K562 (cell line): ENCODE measurements around the gene ZBTB9. TPM values are rescaled to one million over a fixed set of nuclear protein-coding genes. Genes with fewer than 3 reads are reported as not detected.

Experiments
- C11orf30 ChIP-seq: fragments of 450-650 bp; IDR thresholded peaks from 2 replicates; pipeline ENCODE4 v1.6.1; 2016; ENCODE audit warnings: low read depth, mild to moderate bottlenecking
- CBFB ChIP-seq: sonication (generic); formaldehyde crosslinking; IDR thresholded peaks from 2 replicates; pipeline ENCODE4 v1.4.0; 2020; ENCODE audit warnings: mild to moderate bottlenecking, missing genetic modification reagents
- CHCHD3 ChIP-seq: fragments of 250-450 bp; sonication (Bioruptor Pico); IDR thresholded peaks from 2 replicates; pipeline ENCODE4 v2.1.2; 2022; ENCODE audit warnings: mild to moderate bottlenecking
- FOXJ2 ChIP-seq: fragments of 200-800 bp; sonication (Bioruptor generic); IDR thresholded peaks from 2 replicates; pipeline ENCODE4 v1.6.1; 2016; ENCODE audit warnings: missing genetic modification characterization, missing compliant biosample characterization
- ILK ChIP-seq: fragments of 450-650 bp; IDR thresholded peaks from 2 replicates; pipeline ENCODE4 v1.6.1; 2016; ENCODE audit warnings: missing genetic modification characterization, low read depth, mild to moderate bottlenecking, missing compliant biosample characterization, moderate library complexity, borderline replicate concordance
- PHF8 ChIP-seq: fragments of 200-600 bp; sonication (generic); IDR thresholded peaks from 2 replicates; pipeline ENCODE4 v1.6.1; 2012; ENCODE audit warnings: mixed run types, mild to moderate bottlenecking, inconsistent platforms, low read length, moderate library complexity, borderline replicate concordance
- RBFOX2 ChIP-seq: fragments of 200-400 bp; formaldehyde crosslinking; IDR thresholded peaks from 2 replicates; pipeline ENCODE4 v1.6.1; 2017; ENCODE audit warnings: low read depth, mild to moderate bottlenecking, low read length, moderate library complexity
- SIN3B ChIP-seq: fragments of 450-650 bp; IDR thresholded peaks from 2 replicates; pipeline ENCODE4 v1.6.1; 2017; ENCODE audit warnings: low read depth, mild to moderate bottlenecking, moderate library complexity
- SOX6 ChIP-seq: fragments of 450-650 bp; IDR thresholded peaks from 2 replicates; pipeline ENCODE4 v1.6.1; 2014; ENCODE audit warnings: mild to moderate bottlenecking
- SUPT5H ChIP-seq: fragments of 450-650 bp; IDR thresholded peaks from 2 replicates; pipeline ENCODE4 v1.6.1; 2016
- ZKSCAN1 ChIP-seq: fragments of 150-350 bp; IDR thresholded peaks from 2 replicates; pipeline ENCODE4 v1.6.1; 2016; ENCODE audit warnings: low read depth, low read length
- ZNF518B ChIP-seq: fragments of 250-450 bp; sonication (Bioruptor Pico); IDR thresholded peaks from 2 replicates; pipeline ENCODE4 v1.5.0; 2021; ENCODE audit warnings: mild to moderate bottlenecking, moderate library complexity
- polyA plus RNA-seq, 8 experiments: library from polyadenylated mRNA; depleted of rRNA in 4 of 8; stranded (reverse) in 5 of 8; unstranded in 3 of 8; fragments of >200 nt; fragmentation: Nextera tagmentation in 2 of 8; fragmentation: Illumina TruSeq in 1 of 8; extraction: Ambion mirVana in 2 of 8; extraction: Trizol in 1 of 8; gene quantifications; 2 replicates each; pipeline versions ENCODE4 v1.2.1 to v1.2.3, GENCODE V29; 2011 to 2014; ENCODE audit warnings: inconsistent platforms in 1 of 8, missing spikeins in 1 of 8
- total RNA-seq, 7 experiments: library from RNA; depleted of rRNA in 6 of 7; stranded (reverse); fragments of >200 nt in 6 of 7; fragmentation: Illumina TruSeq in 2 of 7; extraction: Trizol in 2 of 7; gene quantifications; 2 replicates each; pipeline versions ENCODE4 v1.2.1 to v1.2.3, GENCODE V29; 2011 to 2021; ENCODE audit warnings: low replicate concordance in 1 of 7
- TF ChIP-seq, protein P1 (sequence below), 2 experiments: fragments of 450-650 bp in 1 of 2; IDR thresholded peaks; 2 replicates each; pipeline ENCODE4 v1.6.1; 2011 to 2017; ENCODE audit warnings: low read depth in 2 of 2, antibody characterized with exemption in 1 of 2, borderline replicate concordance in 1 of 2, low read length in 1 of 2, mild to moderate bottlenecking in 1 of 2, mixed read lengths in 1 of 2; ENCODE audit not compliant: control insufficient read depth in 1 of 2
- TF ChIP-seq, protein P2 (sequence below): fragments of 450-650 bp; formaldehyde crosslinking; IDR thresholded peaks from 2 replicates; pipeline ENCODE4 v1.4.0; 2022; ENCODE audit warnings: missing genetic modification characterization
- TF ChIP-seq, protein P3 (sequence below): fragments of 250-450 bp; sonication (Bioruptor Pico); IDR thresholded peaks from 2 replicates; pipeline ENCODE4 v1.5.1; 2021; ENCODE audit warnings: mild to moderate bottlenecking
- TF ChIP-seq, protein P4 (sequence below): fragments of 450-650 bp; IDR thresholded peaks from 2 replicates; pipeline ENCODE4 v1.6.1; 2016; ENCODE audit warnings: missing biosample characterization, missing genetic modification characterization

The ZBTB9 gene
- total and polyA plus RNA-seq, 9 of the 15 experiments (the other 6 are each of a cell fraction or from before 2014, with no cell fraction given), result 1.9 to 19.5 (median 10.4) TPM

- TF ChIP-seq, protein P1, sequence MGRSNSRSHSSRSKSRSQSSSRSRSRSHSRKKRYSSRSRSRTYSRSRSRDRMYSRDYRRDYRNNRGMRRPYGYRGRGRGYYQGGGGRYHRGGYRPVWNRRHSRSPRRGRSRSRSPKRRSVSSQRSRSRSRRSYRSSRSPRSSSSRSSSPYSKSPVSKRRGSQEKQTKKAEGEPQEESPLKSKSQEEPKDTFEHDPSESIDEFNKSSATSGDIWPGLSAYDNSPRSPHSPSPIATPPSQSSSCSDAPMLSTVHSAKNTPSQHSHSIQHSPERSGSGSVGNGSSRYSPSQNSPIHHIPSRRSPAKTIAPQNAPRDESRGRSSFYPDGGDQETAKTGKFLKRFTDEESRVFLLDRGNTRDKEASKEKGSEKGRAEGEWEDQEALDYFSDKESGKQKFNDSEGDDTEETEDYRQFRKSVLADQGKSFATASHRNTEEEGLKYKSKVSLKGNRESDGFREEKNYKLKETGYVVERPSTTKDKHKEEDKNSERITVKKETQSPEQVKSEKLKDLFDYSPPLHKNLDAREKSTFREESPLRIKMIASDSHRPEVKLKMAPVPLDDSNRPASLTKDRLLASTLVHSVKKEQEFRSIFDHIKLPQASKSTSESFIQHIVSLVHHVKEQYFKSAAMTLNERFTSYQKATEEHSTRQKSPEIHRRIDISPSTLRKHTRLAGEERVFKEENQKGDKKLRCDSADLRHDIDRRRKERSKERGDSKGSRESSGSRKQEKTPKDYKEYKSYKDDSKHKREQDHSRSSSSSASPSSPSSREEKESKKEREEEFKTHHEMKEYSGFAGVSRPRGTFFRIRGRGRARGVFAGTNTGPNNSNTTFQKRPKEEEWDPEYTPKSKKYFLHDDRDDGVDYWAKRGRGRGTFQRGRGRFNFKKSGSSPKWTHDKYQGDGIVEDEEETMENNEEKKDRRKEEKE (IDR thresholded peaks at IDR 0.05; ENCODE audit: borderline replicate concordance in 1 of 2, control insufficient read depth in 1 of 2, low read depth in 2 of 2, low read length in 1 of 2), result no peak
- TF ChIP-seq, protein P2, sequence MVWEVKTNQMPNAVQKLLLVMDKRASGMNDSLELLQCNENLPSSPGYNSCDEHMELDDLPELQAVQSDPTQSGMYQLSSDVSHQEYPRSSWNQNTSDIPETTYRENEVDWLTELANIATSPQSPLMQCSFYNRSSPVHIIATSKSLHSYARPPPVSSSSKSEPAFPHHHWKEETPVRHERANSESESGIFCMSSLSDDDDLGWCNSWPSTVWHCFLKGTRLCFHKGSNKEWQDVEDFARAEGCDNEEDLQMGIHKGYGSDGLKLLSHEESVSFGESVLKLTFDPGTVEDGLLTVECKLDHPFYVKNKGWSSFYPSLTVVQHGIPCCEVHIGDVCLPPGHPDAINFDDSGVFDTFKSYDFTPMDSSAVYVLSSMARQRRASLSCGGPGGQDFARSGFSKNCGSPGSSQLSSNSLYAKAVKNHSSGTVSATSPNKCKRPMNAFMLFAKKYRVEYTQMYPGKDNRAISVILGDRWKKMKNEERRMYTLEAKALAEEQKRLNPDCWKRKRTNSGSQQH (CRISPR knock-in tag), result peak; percentile 89; the same call in 1 of the 2 replicates
- TF ChIP-seq SOX6, result no peak
- TF ChIP-seq RBFOX2, result no peak
- TF ChIP-seq SUPT5H, result 0 out of 2 replicates have a peak, but pooled peaks have one; percentile 24
- no peak for TF ChIP-seq FOXJ2 (tag)
- no peak for TF ChIP-seq CBFB (CRISPR knock-in tag)
- TF ChIP-seq ZKSCAN1, result no peak
- TF ChIP-seq SIN3B, result no peak
- TF ChIP-seq ILK (tag), result no peak
- no peak for TF ChIP-seq PHF8
- no peak for TF ChIP-seq CHCHD3
- TF ChIP-seq C11orf30, result no peak
- TF ChIP-seq, protein P3, sequence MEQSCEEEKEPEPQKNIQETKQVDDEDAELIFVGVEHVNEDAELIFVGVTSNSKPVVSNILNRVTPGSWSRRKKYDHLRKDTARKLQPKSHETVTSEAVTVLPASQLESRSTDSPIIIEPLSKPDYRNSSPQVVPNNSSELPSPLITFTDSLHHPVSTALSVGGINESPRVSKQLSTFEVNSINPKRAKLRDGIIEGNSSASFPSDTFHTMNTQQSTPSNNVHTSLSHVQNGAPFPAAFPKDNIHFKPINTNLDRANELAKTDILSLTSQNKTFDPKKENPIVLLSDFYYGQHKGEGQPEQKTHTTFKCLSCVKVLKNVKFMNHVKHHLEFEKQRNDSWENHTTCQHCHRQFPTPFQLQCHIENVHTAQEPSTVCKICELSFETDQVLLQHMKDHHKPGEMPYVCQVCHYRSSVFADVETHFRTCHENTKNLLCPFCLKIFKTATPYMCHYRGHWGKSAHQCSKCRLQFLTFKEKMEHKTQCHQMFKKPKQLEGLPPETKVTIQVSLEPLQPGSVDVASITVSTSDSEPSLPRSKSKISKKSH, result no peak
- no peak for TF ChIP-seq ZNF518B (CRISPR knock-in tag)
- TF ChIP-seq, protein P4, sequence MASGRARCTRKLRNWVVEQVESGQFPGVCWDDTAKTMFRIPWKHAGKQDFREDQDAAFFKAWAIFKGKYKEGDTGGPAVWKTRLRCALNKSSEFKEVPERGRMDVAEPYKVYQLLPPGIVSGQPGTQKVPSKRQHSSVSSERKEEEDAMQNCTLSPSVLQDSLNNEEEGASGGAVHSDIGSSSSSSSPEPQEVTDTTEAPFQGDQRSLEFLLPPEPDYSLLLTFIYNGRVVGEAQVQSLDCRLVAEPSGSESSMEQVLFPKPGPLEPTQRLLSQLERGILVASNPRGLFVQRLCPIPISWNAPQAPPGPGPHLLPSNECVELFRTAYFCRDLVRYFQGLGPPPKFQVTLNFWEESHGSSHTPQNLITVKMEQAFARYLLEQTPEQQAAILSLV (tag), result no peak
Measured at GRCh38 chr6:33418690-33419291, 35.6 kb upstream of the ZBTB9 start (continued).
